Right lobe of liver (tissue), 4 donors: ENCODE data around the gene CHN1.

Source experiments
- CTCF ChIP-seq, 4 donors: fragments of 200-600 bp in 3 of 4; fragments of 450-650 bp in 1 of 4; IDR thresholded peaks; one replicate each; pipeline versions ENCODE4 v1.5.1 to v1.8.0; 2016 to 2022; ENCODE audit warnings: antibody characterized with exemption in 4 of 4, mild to moderate bottlenecking in 2 of 4
- POLR2A ChIP-seq: fragments of 450-650 bp; IDR thresholded peaks from one replicate; pipeline ENCODE4 v1.6.1; 2017; ENCODE audit warnings: antibody characterized with exemption, mild to moderate bottlenecking
- donor health status: DM: no; HTN: no; CAD: no.
- donor health status: DM: no; HTN: no; CAD: no.
- donor health status: DM: no; HTN: yes; CAD: no.

- TF ChIP-seq CTCF (IDR thresholded peaks at IDR 0.05) (no peak), POLR2A (no peak)
Measured at GRCh38 chr2:174824068-174824467, 181.1 kb downstream of the CHN1 start.
